Measurements from ENCODE around the gene WNT7B.

The WNT7B gene

GRCh38 chr22:46000081-46001027, 23.4 kb upstream of the WNT7B start:
- TF ChIP-seq, protein P1, sequence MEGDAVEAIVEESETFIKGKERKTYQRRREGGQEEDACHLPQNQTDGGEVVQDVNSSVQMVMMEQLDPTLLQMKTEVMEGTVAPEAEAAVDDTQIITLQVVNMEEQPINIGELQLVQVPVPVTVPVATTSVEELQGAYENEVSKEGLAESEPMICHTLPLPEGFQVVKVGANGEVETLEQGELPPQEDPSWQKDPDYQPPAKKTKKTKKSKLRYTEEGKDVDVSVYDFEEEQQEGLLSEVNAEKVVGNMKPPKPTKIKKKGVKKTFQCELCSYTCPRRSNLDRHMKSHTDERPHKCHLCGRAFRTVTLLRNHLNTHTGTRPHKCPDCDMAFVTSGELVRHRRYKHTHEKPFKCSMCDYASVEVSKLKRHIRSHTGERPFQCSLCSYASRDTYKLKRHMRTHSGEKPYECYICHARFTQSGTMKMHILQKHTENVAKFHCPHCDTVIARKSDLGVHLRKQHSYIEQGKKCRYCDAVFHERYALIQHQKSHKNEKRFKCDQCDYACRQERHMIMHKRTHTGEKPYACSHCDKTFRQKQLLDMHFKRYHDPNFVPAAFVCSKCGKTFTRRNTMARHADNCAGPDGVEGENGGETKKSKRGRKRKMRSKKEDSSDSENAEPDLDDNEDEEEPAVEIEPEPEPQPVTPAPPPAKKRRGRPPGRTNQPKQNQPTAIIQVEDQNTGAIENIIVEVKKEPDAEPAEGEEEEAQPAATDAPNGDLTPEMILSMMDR (IDR thresholded peaks at IDR 0.05) = no peak

DNA sequence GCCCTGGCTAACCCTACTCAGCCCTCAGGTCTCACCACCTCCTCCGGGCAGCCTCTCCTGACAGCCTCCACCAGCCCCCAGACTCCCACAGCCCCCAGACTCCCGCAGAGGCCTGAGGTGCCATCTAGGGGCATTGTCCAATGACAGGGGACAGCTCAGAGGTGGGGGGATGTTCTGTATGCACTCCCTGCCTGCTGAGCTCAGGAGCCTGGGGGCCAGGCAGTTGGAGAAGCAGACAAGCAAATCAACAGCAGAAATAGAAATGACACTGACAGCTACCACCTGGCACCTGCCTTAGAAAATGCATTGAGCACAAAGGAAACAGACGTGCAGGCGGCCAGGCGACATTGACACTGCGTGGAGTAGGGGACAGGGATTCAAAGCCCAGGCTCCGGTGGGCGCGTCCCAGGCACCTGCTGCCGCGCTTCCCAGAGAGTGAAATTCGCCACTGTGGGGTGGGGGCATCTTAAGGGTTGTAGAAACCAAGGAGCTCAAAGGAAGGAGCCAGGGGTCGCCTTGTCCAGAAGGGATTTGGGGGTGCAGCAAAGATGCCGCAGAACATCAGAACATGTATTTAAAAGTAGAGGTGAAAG, 22.5 kb upstream of the WNT7B start:
- TF ChIP-seq, protein P1 (IDR thresholded peaks at IDR 0.05) = no peak

GRCh38 chr22:45998638-45999378, 21.8 kb upstream of the WNT7B start:
- TF ChIP-seq, protein P1 (IDR thresholded peaks at IDR 0.05) = no peak

DNA sequence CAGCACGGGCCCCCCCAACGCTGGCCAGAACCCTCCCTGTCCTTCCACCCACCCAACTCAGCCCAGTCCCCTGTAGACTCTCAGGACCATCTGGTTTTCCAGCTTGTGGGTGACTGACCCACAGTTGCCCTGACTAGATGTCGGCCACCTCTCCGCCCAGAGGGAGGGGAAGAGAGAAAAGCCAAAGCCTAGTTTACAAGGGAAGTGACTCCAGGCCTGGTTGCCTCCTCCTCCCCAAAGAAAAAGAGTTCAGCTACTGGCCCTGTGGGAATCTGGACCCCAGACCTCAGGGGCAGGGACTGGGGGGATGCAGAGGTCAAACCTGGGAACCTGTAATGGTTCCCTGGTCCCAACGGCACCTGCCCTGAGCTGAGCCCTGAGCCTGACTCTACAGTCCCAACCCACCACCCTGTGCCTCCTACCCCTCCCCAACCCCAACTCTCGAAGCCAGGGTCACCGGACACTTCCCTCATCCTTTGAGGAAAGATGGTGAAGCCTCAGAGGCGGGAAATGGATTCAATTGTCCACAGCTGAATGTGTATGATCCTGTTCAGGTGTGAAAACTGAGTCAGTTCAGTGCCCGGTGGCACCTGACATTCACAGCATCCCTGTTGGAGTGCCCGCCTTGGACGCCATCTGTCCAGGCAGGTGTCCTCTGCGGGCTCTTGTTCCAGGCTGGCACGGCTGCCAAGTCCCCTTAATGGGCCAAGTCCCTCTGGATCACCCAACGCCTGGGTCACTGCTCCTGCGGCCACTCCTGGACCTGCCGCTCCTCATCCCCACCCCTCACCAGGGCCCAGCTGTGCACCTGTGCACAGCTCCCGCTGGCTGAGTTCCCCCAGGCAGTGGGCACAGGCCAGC, 21.0 kb upstream of the WNT7B start:
- TF ChIP-seq, protein P1 (IDR thresholded peaks at IDR 0.05) = no peak

DNA sequence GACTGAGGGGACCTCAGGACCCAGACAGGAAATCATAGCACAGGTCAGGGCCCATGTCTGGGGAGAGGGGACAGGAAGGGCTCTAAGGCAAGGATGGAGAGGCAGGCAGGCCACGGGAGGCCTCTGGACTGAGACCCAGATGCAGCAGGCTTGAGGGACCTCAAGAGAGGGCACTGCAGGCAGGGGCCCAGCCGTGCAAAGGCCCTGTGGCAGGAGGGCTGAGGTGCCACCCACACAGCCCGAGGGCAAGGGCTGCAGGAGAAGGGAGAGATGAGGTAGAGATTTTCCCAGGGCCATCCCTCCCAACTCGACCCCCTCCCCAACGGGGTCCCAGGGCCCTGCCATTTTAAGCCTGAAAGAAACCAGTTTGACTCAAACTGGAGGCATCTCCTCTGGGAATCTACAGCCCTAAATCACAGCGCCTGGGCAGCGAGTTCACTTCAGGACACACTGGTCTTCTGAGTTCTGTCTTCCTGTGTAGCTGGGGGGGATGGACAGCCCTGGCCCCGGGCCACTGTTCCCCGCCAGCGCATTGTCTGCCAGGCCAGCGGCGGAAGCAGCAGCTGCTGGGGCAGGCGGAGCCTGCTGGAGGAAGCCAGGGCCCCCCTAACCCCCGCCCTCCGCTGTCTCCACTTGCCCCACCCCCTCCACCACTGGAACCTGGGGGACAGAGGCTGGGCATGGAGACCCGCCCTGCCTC, 20.3 kb upstream of the WNT7B start:
- TF ChIP-seq, protein P1 (IDR thresholded peaks at IDR 0.05) = no peak

- TF ChIP-seq, protein P1 (IDR thresholded peaks at IDR 0.05) = no peak
These were observed 19.5 kb upstream of the WNT7B start for GRCh38 chr22:45996241-45997076.

Data from LNCAP (cell line).